GM11168 (cell line): Measurements from ENCODE around the gene SCIMP.

ENCODE experiments used
- in situ Hi-C: fragments of 300-500 bp; cut with MboI; formaldehyde crosslinking; loops from one replicate; pipeline ENCODE4 v1.12.0; 2022; ENCODE audit warnings: low sequenced_read_pairs; ENCODE audit not compliant: unreplicated experiment

Gene SCIMP

GRCh38 chr17:5234645-5235576 lies at the start of gene SCIMP:
SCIMP (minus strand) TSS chr17:5234860; CDS start chr17:5234755, 105 bp downstream.
- in situ Hi-C loops: loop anchor here (5.0 kb wide), 1 partner anchor 38 kb away; no protein-coding TSS in a partner anchor

GRCh38 chr17:5283571-5284315 lies 49.1 kb upstream of the SCIMP start:
- in situ Hi-C loops: no loop called here

GRCh38 chr17:5282642-5283217 lies 48.1 kb upstream of the SCIMP start:
- in situ Hi-C loops: no loop called here

- in situ Hi-C loops: no loop called here
These were observed 47.4 kb upstream of the SCIMP start, which contains the start of gene RABEP1 for GRCh38 chr17:5281814-5282641. RABEP1 (plus strand) TSS chr17:5282284; CDS start chr17:5282487, 203 bp downstream.

- in situ Hi-C loops: no loop called here
These were observed 37.7 kb upstream of the SCIMP start for GRCh38 chr17:5272322-5272721.

GRCh38 chr17:5269241-5269960 lies 34.7 kb upstream of the SCIMP start:
- in situ Hi-C loops: no loop called here

GRCh38 chr17:5264893-5265292 lies 30.2 kb upstream of the SCIMP start:
- in situ Hi-C loops: no loop called here

GRCh38 chr17:5263441-5263840 lies 28.8 kb upstream of the SCIMP start:
- in situ Hi-C loops: no loop called here

GRCh38 chr17:5262416-5262991 lies 27.8 kb upstream of the SCIMP start:
- in situ Hi-C loops: no loop called here

- in situ Hi-C loops: no loop called here
These were observed 25.9 kb upstream of the SCIMP start for GRCh38 chr17:5260542-5260941.

GRCh38 chr17:5257124-5257523 lies 22.5 kb upstream of the SCIMP start:
- in situ Hi-C loops: no loop called here

- in situ Hi-C loops: no loop called here
These were observed 20.4 kb upstream of the SCIMP start for GRCh38 chr17:5254903-5255521.

GRCh38 chr17:5254414-5254813 lies 19.8 kb upstream of the SCIMP start:
- in situ Hi-C loops: no loop called here

GRCh38 chr17:5249615-5250014 lies 15.0 kb upstream of the SCIMP start:
- in situ Hi-C loops: loop anchor here (10.0 kb wide), 1 partner anchor 175 kb away; the partner anchor contains the start of gene RPAIN

- in situ Hi-C loops: loop anchor here (10.0 kb wide), 1 partner anchor 176 kb away; the partner anchor contains the start of gene RPAIN
These were observed 14.3 kb upstream of the SCIMP start for GRCh38 chr17:5248821-5249479.

- in situ Hi-C loops: loop anchor here (10.0 kb wide), 1 partner anchor 177 kb away; the partner anchor contains the start of gene RPAIN
These were observed 13.0 kb upstream of the SCIMP start for GRCh38 chr17:5247621-5248020.

- in situ Hi-C loops: loop anchor here (10.0 kb wide), 1 partner anchor 183 kb away; the partner anchor contains the start of gene RPAIN
These were observed 7.4 kb upstream of the SCIMP start for GRCh38 chr17:5241861-5242671.
